Activated CD4-positive, CD25-positive, alpha-beta regulatory T cell treated with anti-CD3 and anti-CD28 coated beads, Interleukin-2, amount 50 U/mL, for 24 hours (primary cell): ENCODE data around the gene DLGAP1.
"Not testable (repeated sequence)": the region's sequence is repeated elsewhere in the genome, so short reads cannot be mapped to it uniquely, and the experiment has no call there.

ENCODE experiments used
- ATAC-seq, 2 donors: fragments of 150-1000 bp; cut with Tn5 transposase; one replicate each; pipeline ENCODE4 v1.10.0; 2021; ENCODE audit warnings: mild to moderate bottlenecking in 1 of 2, moderate library complexity in 1 of 2

DLGAP1 gene

DNA sequence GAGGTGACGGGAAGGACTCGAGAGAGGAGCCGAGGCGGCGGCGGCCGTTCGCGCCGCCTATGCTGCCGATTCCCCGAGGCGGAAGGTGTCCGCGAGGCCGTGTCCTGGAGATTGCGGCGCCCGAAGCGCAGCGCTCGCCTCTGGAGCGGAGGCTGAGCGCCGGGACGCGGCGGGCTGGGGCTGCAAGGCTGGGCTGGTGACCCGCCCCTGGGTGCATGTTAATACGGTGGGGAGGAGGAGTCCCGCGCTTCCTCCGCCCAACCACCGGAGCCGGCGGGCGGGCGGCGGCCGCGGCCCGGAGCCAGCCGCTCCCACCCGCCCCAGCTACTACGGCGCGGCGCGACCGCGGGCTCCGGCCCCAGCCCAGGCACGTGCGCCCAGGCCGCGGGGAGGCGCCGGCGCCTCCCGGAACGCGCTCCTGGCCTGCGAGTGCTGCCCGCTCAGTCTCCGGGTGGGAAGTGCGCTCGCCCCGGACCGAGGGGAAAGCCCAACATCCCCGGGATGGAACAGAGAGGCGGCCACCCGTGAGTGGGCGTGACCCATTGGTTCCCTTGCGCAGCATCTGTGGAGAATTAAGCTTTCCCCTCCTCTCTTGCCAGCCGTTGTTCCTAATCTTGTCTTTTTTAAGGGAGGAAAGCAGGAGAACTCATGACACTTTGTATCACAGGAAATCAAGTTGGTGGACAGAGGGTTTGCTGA lies at the start of gene DLGAP1:
TSS of gene DLGAP1 (minus strand) at position 195 of the 699 bp plus-strand sequence.
- ATAC-seq, result peak in 1 of 2 donors; percentile 41

DNA sequence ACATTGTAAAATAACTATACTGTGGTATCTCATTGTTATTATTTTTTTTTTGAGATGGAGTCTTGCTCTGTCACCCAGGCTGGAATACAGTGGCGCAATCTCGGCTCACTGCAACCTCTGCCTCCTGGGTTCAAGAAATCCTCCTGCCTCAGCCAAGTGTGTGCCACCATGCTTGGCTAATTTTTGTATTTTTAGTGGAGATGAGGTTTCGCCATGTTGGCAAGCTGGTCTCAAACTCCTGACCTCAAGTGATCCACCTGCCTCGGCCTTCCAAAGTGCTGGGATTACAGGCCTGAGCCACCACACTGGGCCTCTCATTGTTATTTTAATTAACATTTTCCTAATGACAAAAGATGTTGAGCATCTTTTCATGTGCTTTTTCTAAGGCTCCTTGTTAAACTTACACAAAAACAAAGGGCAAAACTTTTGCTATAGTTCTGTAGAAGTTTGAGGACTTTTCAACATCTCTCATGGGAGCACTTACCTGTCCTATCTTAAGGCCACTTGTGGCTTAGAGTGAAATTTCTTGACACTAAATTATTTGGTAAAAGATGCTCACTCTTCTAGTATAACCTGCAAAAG lies 39.7 kb upstream of the DLGAP1 start:
- not testable (repeated sequence) for ATAC-seq

DNA sequence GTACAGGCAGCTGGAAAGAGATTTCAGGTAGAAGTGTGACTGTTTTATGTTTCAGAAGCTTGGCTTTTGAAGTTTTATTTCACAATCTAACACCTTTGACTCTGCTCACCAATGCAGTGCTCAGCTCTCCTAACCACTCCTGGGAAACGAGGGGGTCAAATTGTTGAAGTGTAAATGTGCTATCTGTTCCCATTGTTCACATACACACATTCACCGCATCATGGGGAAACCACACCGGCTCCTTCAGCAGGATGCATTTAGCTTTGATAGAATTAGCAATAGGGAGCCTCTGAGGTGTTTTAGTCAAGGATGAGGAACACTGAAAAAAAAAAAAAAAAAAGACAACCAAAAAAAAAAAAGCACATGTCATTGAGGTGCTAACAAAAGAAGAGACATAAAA lies 13.4 kb upstream of the DLGAP1 start:
- ATAC-seq, result no peak

DNA sequence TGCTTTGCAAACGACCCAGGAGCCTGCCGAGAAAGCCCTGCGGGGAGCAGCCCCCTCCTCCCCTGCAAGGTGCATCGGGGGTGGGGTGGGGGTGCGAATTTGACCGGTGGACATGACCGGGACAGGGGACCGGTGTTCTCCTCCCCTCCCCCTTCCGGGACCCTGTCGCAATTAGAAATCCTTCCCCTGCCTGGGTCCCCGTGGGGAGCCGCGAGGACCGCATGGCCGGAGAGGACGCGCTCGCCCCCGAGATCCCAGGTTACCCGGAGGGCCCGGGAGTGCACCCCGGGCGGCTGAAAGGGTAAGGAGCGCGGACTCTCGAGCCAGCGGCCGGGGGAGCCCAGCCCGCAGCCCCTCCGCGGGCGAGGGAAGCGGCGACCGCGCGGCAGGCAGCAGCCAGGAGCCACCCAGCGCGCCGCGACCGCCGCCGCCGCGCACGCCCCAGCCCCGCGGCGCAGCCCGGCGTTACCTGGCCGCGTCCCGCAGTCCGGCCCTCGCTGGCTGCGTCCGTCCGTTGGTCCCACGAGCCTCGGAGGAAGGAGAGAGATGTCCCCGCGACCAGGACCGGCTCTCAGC lies 482 bp downstream of the DLGAP1 start:
- ATAC-seq, result no peak

DNA sequence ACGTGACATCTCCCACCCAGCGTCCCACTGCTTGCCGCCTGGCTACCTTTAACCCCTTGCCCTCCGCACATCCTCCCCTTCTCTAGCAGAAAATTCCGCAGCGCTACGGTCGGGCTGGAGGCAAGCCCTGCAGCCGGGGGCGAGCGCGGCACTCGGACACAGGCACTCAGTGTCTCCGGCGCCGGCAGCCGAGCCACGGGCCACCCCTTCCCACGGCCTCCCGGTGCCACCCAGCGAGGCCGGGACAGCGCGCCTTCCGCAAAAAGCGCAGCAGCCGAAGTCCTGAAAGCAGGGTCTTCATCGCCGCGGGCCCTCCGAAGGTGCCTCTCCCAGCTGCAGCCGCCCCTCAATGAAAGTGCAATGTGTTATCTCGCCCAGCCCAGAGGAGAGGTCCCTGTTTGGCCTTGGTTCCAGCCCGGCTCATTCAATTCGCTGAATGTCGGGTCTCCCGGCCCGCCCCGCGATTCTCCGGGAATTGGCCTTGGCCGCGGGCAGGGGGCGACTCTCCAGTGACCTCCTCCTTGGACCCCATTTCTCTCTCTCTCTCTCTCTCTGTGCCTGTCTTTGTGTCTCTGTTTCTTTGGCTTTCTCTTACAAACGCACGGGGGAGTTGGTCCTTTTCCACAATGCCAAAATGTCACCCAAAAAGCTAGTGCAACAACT lies 1.1 kb downstream of the DLGAP1 start:
- ATAC-seq, result no peak

DNA sequence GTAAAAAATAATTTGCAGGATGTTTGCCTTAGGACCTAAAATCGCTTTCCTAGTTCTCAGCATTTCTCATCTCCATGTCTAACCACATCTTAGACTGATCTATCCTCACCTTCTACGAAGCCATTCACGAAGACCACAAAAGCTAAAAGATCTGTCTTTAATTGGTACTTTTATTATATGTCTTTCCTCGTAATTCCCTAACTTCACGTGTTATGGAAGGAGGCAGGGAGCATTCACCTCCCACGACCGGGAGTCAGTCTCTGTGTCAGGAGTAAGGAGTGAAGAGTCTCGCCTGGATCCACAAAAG lies 1.6 kb downstream of the DLGAP1 start:
- ATAC-seq, result no peak

DNA sequence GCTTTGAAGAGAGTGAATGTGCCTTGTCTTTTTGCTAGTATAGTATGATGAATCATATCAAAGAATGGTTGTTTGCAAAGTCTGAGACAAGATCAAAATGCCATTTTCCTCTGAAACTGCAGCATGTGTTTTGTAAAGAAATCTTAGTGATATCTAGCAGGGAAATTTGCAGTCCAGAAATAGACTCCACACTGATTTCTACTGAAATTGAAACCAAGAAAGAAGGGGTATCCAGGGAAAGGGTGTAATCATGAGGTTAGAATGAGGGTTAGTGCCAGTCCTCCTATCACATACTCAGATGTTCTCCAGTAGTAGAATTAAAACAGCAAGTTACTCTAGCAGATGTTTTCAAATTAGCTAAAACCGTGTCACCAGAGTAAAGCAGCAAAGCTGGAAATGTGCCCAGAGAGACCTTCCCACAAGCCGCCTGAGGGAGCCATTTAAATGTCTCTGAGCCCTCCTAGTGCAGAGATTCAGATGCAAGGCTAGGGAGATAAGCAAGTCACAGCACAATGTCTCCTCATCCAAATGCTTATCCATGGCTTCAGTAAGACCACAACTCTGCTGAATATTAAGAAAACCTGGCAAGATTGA lies 4.9 kb downstream of the DLGAP1 start:
- ATAC-seq, result no peak

DNA sequence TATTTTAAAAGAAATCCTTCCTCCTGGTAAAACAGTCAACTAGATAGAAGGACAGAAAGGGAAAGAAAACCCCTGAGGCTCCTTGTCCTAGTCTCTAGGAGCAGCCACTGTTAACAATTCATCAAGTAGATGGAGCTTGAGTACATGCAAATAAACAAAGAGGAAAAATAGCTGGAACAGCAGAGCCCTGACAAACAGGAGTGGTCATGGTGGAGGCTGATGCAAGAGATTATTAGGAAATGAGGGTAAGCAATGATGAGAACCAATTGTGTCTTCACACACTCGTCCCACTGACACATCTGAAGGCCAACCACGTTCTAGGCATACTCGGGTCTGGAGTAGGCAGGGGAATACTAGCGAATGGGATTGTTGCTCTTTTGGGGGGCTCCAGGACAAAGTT lies 9.2 kb downstream of the DLGAP1 start:
- ATAC-seq, result no peak

DNA sequence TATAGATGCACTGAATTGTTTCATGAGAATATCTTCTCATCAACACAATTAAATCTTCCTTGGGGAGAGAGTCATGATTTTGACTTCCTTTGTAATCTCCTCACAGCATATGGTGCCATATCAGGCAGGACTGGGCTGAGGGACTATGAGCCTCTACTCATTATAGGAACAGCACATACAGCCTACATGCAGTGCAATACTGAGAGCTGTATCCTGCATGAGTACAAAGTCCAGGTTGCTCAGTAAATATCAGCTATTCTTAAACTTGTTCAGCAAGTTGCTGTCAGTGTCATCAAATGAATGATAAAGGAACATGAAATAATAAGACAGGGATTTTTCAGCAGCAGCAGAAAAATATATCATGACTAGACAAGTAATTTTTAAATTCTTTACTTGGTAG lies 10.8 kb downstream of the DLGAP1 start:
- no peak for ATAC-seq

DNA sequence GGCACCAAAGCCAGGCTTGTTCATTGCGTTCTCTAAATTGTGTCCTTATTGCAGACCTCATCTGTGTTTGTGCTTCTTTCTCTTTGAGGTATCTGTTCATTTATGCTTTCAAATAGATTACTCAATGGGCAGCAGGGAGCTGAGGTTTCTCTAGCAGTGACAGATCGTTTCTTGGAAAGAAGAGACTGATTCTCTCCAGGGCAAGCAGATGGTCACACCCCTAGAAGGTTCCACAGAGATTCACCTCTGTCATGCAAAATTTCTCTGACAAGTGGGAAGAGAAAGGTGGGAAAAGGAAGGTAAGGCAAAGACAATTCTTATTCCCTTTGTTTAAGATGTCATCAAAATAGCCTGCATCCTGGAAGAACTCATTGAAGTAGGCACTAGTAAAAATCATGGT lies 14.0 kb downstream of the DLGAP1 start:
- no peak for ATAC-seq

DNA sequence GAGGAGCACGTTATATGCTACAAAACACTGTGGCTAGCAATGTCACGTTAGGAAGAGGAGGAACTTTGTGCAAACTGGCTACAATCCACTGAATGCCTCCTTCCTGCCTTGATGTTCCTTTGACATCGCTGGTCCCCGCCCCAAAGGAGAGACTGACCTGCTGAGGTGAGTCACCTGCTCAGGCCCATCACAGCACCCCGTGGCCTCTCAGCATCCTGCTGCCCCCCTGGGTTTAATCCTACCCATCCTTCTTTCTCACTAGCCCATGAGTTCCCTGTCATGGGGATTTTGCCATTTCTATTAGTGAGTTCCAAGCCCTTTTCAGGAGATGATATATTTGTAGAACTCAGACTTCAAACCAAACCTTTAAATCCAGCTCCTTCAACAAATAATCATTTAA lies 16.2 kb downstream of the DLGAP1 start:
- no peak for ATAC-seq

DNA sequence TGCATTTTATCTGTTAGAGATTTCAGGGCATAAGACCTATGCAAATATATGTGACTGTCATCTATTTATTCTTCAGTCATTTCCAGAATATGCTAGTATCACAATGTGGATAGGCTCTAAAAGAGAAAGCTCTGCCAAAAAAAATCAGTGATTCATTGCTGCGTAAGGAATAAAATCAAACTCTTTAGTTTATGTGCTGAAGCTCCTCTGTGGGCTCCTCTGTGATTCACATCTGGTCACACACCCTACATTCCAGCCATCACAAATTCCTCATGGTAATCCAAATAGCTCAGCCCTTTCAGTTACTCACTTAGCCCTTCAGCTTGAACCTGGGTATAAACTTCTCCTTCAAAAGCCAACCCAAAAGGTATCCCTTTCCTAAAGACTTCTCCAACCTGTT lies 21.4 kb downstream of the DLGAP1 start:
- no peak for ATAC-seq

DNA sequence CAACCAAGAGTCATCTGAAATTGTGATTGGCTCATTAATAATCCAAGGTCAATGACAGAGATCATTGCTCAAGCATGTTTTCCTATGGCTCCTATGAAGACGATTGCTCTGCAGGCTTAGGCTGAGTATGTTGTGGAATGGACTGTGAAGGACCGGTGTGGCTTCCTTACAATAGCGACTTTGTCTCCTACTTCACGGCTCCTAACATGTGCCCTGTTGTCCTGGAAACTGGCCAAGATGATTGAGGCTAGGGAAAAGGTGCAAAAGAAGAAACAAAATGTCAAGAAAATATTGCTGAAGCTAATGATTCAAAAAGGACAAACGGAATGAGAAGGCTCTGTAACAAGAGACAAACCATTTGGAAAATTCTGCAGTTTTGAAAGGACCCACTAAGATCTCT lies 24.3 kb downstream of the DLGAP1 start:
- no peak for ATAC-seq

DNA sequence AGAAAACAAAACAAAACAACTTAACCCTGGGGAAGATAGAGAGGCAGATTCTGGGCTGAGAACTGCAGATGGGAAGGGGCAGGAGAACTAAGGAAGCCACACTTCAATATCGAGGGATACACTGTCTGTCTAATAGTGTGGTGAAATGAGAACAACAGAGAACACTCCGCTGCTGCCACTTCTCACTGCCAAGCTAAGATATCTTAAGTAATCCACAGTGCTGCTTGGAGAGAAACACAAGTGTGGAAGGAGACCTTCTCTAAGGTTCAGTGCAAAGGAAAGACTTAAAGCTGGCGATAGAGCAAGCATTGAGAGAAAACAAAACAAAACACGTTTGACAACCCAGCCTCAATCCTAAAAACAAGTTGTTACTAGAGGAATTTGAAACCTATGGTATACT lies 37.4 kb downstream of the DLGAP1 start:
- no peak for ATAC-seq

DNA sequence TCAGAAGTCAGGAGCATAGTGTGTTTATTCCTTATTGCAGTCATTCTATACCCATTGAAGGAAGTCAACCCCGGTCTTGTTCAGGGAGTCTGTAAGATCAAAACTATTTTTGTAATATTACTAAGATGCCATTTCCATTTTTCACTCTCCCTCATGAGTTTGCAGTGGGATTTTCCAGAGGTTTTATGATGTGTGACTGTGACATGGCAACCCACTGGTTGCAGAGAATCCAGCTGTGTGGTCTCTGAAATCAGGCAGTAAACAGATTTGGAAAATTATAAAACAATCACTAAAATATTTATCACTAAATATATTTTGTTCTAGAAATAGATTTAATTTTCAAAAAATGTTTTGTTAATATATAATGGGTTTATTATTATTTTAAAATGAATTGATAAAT lies 38.1 kb downstream of the DLGAP1 start:
- ATAC-seq, result no peak

DNA sequence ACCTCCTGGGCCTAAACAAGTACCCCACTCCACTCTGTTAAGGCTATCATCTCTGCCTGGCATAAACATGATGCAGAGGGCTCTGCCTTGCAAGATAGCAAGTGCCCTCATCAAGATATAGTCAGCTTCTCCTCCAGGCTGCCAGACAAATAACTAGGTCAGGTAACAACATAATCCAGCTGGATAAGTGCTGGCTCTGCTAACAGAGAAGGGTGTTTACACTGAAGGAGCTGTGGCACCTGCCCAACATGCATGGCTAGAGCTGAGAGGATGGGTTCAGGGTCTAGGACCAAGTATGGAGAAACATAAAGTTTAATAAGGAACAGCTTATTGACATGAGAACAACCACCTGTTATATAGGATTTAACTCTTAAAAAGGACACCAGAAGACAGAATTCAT lies 42.8 kb downstream of the DLGAP1 start:
- ATAC-seq, result no peak

DNA sequence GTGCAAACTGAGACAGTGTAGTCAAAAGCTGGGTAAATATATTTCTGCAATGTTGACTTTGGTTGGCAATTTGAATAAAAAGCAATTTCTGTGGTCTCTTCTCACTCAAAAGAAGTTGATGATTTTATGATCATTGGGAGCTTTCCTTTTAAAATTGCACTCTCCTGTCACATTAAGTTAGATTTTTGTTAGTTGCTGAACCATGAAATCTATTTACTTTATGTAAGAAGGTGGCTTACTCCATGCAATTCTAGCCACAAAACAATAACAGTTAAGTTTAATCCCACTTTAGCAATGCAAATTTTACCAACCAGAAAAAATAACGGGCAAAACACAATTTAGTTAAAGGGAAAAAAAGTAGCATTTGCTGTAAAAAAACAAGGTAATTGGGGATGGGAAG lies 48.3 kb downstream of the DLGAP1 start:
- ATAC-seq, result no peak

DNA sequence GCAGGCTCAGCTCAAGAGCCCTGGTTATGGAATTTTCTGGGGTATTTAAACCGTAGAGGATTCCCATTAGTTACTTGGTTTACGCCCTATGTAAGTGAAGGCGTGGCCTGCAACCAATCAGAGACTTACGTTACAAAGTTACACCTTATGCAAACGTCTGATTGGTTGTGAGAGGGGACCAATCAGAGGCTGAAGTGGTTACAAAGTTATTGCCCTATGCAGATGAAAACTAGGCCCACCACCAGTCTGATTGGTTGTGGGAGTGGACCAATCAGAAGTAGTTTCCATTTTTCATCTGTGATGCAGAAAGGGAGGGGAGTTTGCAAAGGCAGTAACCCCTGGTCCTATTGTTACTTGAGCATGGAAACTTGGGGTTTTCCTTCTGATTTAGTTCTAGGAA lies 49.1 kb downstream of the DLGAP1 start:
- ATAC-seq, result no peak

DNA sequence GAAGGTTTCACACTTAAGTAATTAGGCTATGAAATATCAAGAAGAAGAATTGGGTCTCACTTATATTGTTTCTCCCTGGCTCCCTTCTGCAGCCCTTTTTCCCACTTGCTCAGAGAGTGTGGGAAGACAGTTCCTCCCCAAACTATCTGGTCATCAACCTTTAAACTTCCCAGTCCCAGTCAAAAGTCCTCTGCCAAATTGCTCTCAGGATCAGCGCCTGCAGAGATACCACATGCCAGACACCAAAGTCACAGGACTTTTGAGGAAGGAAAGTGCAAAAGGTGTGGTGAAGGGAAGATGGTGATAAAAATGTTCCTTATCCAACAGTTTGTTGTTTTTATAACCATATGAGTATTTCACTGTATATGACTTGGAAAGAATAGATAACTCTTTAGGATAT lies 51.3 kb downstream of the DLGAP1 start:
- ATAC-seq, result no peak

DNA sequence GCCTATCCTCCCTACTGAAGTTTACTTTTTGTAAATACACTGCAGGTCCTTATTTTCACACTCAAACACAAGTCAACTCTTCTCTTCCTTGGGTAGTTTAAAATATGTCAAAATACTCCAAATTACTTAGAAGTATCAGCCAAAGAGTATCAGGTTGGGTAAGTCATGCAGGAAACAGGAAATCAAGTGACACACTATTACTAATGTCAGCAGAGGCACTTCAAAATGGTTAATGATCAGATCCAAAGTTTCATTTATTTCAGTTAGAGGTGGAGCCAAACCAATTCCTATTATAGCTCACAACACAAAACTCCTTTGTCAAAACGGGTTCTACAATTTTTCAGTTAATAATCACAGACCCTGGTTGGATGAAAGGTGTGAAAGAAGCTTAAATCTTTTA lies 54.2 kb downstream of the DLGAP1 start:
- ATAC-seq, result no peak

DNA sequence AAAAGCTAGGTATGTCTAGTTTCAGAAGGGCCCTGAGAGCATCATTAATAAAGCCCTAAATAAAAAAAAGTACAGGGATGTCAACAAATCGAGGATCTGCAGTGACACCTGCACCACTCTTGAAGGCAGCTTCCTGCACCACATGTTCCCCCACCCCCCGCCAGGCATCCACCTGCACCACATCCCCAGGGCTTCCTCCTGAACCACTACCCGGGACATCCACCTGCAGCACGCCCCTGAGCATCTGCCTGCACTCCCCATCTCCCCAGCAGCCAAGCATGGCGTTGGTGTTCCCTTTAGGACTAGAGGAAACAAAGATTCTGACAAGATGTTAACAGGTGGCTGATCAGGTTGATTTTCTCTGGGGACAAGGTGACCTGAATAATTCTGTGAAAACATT lies 55.2 kb downstream of the DLGAP1 start:
- no peak for ATAC-seq

DNA sequence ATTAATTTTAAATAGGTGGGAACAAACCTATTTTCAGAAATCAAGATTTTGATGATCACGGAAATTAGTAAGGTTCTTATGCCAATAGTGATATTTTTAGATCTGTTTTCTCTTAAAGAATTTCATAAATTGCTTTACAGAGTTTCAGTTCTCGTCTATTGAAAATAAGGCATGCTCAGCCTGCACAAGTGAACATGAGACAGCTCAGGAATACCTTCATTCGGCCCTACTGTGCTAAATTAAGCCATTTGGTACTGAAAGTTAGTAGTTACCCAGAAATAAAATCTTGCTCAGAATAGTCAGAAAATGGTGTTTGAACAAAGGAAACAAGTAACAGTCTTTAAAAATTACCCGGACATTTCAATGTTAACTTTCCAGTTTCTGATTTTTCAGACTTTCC lies 60.4 kb downstream of the DLGAP1 start:
- ATAC-seq, result no peak

DNA sequence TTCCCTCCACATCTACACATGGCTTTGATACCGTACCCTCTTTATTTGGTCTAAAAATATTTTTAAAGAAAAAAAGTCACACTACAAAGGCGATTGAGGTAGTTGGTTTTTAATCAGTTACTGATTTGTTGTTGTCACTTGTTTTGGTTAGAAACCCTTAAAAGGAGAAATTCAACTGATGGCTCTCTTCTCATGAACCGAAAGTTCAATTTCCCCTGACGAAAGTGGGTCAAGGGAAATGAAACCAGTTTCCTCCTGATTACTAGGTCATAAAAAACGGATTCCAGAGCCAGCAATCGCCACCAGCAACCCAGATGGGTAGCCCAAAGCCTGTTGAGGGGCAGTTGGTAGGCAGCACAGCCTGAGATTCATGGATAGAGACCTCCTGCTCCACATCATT lies 63.2 kb downstream of the DLGAP1 start:
- no peak for ATAC-seq

DNA sequence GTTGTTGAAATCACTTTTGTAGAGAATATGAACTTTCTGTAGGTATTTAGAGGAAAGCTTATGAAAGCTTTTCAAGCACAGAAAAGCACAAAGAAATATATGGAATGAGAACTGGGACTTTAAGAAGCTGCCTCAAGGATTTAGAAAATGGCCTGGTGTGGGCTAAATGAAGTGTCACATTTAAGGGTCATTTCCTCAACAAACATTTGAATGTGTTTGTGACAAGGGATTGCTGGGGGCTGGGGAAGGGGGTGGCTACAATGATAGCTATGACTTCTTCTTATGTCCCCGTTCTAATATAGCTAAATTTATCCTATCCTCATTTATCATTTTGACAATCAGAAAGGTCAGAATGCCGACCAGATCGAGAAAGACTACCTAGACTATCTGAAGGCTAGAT lies 69.2 kb downstream of the DLGAP1 start:
- ATAC-seq, result no peak
